DMS 273 (cell line): ENCODE results near the gene CLDN18.

Experiments
- DNase-seq: peaks from one replicate; lab custom pipeline; 2025; ENCODE audit not compliant: unreplicated experiment; lab: John Stamatoyannopoulos, UW

Gene CLDN18

DNA sequence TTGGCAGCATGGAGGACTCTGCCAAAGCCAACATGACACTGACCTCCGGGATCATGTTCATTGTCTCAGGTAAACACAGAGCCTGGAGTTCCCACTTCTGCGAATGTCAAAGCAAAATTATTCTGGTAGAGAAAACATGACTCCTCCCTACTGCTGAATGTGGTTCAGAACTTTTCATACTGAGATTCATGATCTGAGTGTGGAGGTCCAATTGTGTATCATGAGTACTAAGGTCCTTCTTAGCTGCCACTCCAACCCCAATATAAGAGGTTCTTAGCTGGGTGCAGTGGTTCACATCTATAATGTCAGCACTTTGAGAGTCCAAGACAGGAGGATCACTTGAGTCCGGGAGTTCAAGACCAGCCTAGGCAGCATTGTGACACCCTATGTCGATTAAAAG, 13.8 kb downstream of the CLDN18 start:
- no peak for DNase-seq

DNA sequence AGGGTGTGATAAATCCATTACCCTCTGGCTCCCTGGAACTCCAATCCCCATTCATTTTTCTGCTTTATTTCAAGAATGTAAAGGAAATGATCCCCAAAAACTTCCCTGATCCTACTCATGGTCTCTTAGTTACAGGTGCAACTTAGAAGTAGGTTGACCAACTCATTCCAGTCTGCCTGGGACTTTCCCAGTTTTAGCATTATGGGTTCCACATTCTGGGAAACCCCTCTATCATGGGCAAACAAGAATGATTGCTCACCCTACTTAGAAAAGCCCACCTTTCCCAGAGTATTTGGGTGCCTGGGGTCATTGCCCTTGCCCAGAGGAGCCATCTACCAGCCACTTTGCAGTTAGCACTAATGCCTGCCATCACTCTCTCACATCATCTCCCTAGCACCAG, 15.6 kb downstream of the CLDN18 start:
- DNase-seq: no peak

DNA sequence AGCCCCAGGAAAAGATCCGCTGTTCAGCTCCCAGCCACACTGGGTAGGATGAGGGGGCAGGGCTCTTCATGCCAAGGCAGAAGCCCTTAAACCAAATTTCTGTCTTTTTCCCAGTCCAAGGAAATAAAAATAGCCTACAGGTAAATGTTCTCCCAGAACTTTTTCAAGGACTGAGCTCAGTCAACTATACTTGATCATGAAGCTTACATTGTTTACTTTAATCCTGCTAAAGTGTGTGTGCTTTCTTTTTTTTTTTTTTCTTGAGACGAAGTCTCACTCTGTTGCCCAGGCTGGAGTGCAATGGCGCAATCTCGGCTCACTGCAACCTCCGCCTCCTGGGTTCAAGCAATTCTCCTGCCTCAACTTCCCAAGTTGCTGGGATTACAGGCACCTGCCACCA, 17.9 kb downstream of the CLDN18 start:
- DNase-seq: no peak

DNA sequence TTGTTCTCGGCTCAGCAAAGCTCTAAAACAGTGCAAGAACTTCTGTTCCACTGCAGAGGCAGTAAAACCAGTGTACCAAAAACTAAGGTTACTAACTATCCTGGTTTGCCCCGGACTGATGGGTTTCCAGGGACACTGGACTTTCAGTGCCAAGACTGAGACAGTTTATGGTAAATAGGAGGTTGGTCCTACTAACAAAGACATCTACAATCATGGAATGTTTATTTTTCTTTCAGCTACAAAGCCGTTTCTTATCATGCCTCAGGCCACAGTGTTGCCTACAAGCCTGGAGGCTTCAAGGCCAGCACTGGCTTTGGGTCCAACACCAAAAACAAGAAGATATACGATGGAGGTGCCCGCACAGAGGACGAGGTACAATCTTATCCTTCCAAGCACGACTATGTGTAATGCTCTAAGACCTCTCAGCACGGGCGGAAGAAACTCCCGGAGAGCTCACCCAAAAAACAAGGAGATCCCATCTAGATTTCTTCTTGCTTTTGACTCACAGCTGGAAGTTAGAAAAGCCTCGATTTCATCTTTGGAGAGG, 20.8 kb downstream of the CLDN18 start:
- no peak for DNase-seq

GRCh38 chr3:138031536-138031935, 21.6 kb downstream of the CLDN18 start:
- no peak for DNase-seq

DNA sequence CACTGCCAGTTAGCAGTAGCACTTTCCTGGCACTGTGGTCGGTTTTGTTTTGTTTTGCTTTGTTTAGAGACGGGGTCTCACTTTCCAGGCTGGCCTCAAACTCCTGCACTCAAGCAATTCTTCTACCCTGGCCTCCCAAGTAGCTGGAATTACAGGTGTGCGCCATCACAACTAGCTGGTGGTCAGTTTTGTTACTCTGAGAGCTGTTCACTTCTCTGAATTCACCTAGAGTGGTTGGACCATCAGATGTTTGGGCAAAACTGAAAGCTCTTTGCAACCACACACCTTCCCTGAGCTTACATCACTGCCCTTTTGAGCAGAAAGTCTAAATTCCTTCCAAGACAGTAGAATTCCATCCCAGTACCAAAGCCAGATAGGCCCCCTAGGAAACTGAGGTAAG, 22.6 kb downstream of the CLDN18 start:
- no peak for DNase-seq

GRCh38 chr3:138033202-138033691, 23.3 kb downstream of the CLDN18 start:
- no peak for DNase-seq

GRCh38 chr3:138034918-138035317, 25.0 kb downstream of the CLDN18 start:
- no peak for DNase-seq

- DNase-seq: no peak
Measured at GRCh38 chr3:138036572-138036971, 26.6 kb downstream of the CLDN18 start.

GRCh38 chr3:138038725-138039462, 28.9 kb downstream of the CLDN18 start:
- no peak for DNase-seq

- DNase-seq: no peak
Measured at GRCh38 chr3:138042043-138042442, 32.1 kb downstream of the CLDN18 start.

- DNase-seq: no peak
Measured at GRCh38 chr3:138043266-138044029, 33.5 kb downstream of the CLDN18 start.

DNA sequence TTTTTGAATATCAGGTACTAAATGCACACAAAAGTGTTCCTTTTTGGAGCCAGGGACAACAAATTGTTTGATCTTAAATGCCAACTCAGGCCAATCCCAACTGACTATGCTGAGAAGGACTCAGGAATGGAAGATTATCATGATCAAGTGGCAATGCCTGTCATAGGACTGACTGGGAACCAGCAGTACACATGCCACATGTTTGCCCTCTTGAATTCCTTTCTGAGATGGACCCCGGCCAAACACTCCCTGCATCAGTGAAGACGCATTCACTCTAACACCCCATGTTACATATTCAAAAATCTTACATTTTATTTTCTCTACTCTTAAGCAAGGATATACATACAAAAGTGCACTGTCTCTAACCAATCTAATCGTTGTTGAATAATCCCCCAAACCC, 36.1 kb downstream of the CLDN18 start:
- no peak for DNase-seq

DNA sequence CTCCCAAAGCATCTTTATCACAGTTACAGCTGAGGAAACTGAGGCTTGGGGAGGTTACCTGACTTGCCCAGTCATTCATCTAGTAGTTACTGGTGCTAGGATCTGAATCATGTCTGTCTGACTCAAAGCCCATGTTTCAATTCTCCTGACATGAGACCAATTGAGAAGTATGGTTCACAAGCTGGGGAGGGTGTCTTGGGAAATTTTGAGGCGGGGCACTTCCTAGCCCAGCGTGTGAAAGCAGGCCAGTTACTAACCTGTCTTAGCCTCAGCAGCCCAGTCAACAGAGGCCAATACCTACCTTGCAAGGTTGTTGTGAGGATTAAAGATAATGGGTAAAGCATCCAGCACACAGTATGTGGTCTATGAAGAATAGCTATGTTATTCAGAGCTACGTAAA, 37.0 kb downstream of the CLDN18 start:
- DNase-seq: no peak

DNA sequence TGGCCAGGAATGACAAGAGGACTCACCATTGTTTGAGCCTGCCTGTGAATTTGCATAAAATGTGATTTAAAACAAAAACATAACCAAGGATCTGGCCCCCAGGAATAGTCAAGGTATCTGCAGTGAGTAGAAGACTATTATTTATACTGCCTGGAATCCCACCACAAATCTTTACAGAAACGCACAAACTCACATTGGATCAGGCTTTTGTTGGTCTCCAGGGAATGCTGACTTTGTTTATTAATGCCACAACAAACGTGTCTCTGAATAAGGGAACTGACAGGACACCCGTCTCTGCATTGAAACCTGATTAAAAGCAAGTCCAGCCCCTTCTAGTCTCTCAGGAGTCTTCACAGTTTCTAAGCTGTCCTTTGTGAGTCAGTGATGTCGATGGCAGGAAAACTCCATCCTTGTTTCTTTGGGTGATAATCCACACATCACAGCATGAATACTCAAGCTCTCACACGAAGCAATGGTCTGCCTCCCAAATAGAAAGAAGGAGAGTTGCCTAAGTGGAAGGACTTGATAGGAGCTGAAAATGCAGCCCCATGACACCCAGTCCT, 37.7 kb downstream of the CLDN18 start:
- no peak for DNase-seq

GRCh38 chr3:138049157-138049919, 39.4 kb downstream of the CLDN18 start:
- no peak for DNase-seq

DNA sequence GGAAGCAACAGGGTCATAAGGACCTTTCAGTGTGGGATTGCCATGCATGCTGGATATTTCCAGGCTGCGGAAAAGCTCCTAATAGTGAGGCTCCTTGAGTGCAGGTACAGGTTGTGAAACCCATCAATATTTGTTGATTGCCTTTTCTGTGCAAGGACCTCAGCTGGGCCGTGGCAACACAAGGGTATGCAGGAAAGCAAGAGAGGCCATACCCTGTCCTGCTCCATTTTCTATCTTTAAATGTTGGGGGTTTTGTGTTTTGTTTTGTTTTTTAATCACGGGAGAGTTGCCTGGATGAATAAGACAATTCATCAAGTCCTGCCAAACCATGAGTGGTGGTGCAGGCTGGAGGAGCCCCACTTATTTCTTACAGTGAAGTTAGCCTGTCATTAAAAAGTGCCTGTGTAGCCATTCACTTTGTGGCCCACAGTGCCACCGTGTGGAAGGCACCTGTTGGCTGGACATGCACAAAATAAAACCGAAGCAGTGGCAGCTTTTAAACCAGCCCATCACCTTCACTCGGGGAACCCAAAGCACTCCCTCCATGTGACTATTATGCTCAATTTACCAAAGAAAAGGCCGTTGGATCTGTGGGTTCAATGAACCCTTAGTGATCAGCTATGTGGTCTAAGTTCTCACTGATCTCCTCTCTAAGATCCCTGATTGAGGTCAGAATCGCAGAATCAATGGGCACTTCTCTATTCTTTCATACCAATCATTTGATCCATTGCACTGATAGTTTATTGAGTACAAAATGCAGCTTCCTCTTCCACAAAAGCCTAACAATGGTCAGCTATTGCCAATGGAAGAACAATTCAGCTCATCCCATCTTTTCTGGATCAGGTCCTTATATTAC, 42.2 kb downstream of the CLDN18 start:
- DNase-seq: peak; percentile 72

DNA sequence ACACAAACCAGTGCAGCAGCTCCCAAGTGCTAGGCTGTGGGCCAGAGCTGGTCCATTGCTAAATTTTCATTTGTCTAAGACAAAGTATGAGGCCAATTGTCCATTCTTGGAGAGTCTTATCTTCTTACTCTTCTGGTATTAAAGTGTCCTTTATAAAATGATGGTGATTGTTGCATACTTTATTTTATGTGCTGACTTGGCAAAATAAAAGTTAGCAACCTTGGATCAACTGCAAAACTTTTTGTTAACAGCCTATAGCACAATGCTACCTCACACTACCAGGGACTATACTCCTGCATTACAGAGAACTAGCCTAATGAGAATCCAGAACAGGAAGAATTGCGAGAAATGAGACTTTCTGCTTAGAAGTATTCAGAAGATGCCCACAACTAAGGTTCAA, 44.1 kb downstream of the CLDN18 start:
- no peak for DNase-seq

GRCh38 chr3:138057384-138057783, 47.4 kb downstream of the CLDN18 start:
- no peak for DNase-seq

- peak; percentile 42 for DNase-seq
Measured at GRCh38 chr3:138059261-138059660, 49.3 kb downstream of the CLDN18 start.
